HEK293T (cell line): ENCODE measurements around the gene SMR3B.

Experiments used
- CTCF ChIA-PET: fragments of 350-600 bp; formaldehyde crosslinking; extraction: SDS; loops from one replicate; lab custom pipeline; 2021; ENCODE audit warnings: antibody characterized with exemption, inconsistent platforms; lab: Yijun Ruan, JAX
- POLR2A ChIA-PET: fragments of 350-600 bp; formaldehyde crosslinking; extraction: SDS; loops from one replicate; lab custom pipeline; 2020; ENCODE audit warnings: antibody characterized with exemption, inconsistent platforms; lab: Yijun Ruan, JAX
- DNase-seq: peaks from one replicate; pipeline ENCODE4 v3.0.0; 2012; ENCODE audit warnings: mixed read lengths; ENCODE audit errors: extremely low spot score
- BHLHE40 ChIP-seq: fragments of 450-650 bp; IDR thresholded peaks from 2 replicates; pipeline ENCODE4 v1.6.1; 2016; ENCODE audit warnings: mild to moderate bottlenecking, moderate library complexity, borderline replicate concordance
- ELF4 ChIP-seq: fragments of 450-650 bp; IDR thresholded peaks from 2 replicates; pipeline ENCODE4 v1.6.1; 2017; ENCODE audit warnings: antibody characterized with exemption
- FOXA1 ChIP-seq: fragments of 450-650 bp; IDR thresholded peaks from 2 replicates; pipeline ENCODE4 v1.6.1; 2016; ENCODE audit warnings: mild to moderate bottlenecking
- FOXK2 ChIP-seq: fragments of 450-650 bp; IDR thresholded peaks from 2 replicates; pipeline ENCODE4 v1.6.1; 2016; ENCODE audit warnings: mild to moderate bottlenecking
- FOXM1 ChIP-seq: fragments of 450-650 bp; IDR thresholded peaks from 2 replicates; pipeline ENCODE4 v1.6.1; 2017; ENCODE audit warnings: mild to moderate bottlenecking, borderline replicate concordance
- HDGF ChIP-seq: fragments of 450-650 bp; IDR thresholded peaks from 2 replicates; pipeline ENCODE4 v1.6.1; 2017; ENCODE audit warnings: antibody characterized with exemption, borderline replicate concordance
- L3MBTL2 ChIP-seq: fragments of 450-650 bp; conservative IDR thresholded peaks from 2 replicates; pipeline ENCODE4 v1.6.1; 2016; ENCODE audit warnings: mild to moderate bottlenecking
- LEF1 ChIP-seq: fragments of 450-650 bp; IDR thresholded peaks from 2 replicates; pipeline ENCODE4 v1.6.1; 2017; ENCODE audit warnings: mild to moderate bottlenecking, borderline replicate concordance
- NFRKB ChIP-seq: fragments of 450-650 bp; IDR thresholded peaks from 2 replicates; pipeline ENCODE4 v1.6.1; 2016; ENCODE audit warnings: mild to moderate bottlenecking, moderate library complexity
- SP1 ChIP-seq: fragments of 450-650 bp; IDR thresholded peaks from 2 replicates; pipeline ENCODE4 v1.6.1; 2017
- SUZ12 ChIP-seq: fragments of 450-650 bp; IDR thresholded peaks from 2 replicates; pipeline ENCODE4 v1.6.1; 2016; ENCODE audit warnings: mild to moderate bottlenecking
- TARDBP ChIP-seq: fragments of 450-650 bp; IDR thresholded peaks from 2 replicates; pipeline ENCODE4 v1.6.1; 2016
- ZNF384 ChIP-seq: fragments of 450-650 bp; IDR thresholded peaks from 2 replicates; pipeline ENCODE4 v1.6.1; 2016
- TF ChIP-seq, protein P1 (sequence below): fragments of 450-650 bp; IDR thresholded peaks from 2 replicates; pipeline ENCODE4 v1.6.1; 2016

Gene SMR3B

DNA sequence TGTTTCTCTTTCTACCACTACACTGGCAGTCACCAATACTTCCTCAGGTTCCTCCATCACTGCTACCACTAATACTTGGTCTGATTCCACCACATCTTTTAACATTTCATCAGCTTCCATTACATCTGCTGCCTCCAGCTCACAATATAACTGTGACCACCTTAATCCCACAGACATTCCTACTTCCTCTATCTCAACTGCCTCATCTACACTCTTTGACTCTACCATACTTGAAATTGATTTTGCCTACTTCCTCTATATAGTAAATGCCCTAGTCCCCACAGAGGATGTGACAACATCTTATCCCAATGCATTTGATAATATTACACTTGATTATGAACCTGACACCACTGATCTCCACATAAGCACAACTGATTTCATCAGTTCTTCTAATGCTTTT is 43.9 kb downstream of the SMR3B start:
- CTCF ChIA-PET = no interaction called here
- TF ChIP-seq LEF1 (no peak), FOXM1 (no peak)
- DNase-seq = no peak
- POLR2A ChIA-PET = no interaction called here

DNA sequence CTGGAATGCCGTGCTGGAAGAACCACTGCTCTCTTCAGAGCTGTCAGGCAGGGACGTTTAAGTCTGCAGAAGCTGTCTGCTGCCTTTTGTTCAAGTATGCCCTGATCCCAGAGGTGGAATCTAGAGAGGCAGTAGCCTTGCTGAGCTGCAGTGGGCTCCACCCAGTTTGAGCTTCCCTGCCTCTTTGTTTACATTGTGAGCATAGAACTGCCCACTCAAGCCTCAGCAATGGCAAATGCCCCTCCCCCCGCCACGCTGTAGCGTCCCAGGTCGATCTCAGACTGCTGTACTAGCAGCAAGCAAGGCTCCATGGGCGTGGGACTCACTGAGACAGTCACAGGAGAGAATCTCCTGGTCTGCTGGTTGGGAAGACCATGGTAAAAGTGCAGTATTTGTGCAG is 54.3 kb downstream of the SMR3B start:
- TF ChIP-seq SUZ12 = no peak
- TF ChIP-seq ELF4 = no peak
- TF ChIP-seq TARDBP = no peak
- no peak for TF ChIP-seq FOXK2
- TF ChIP-seq ZNF384 = no peak
- TF ChIP-seq, protein P1, sequence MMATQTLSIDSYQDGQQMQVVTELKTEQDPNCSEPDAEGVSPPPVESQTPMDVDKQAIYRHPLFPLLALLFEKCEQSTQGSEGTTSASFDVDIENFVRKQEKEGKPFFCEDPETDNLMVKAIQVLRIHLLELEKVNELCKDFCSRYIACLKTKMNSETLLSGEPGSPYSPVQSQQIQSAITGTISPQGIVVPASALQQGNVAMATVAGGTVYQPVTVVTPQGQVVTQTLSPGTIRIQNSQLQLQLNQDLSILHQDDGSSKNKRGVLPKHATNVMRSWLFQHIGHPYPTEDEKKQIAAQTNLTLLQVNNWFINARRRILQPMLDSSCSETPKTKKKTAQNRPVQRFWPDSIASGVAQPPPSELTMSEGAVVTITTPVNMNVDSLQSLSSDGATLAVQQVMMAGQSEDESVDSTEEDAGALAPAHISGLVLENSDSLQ = no peak
- TF ChIP-seq FOXM1 = no peak
- no peak for TF ChIP-seq HDGF
- no peak for TF ChIP-seq L3MBTL2
- no peak for TF ChIP-seq NFRKB
- no peak for TF ChIP-seq FOXA1
- TF ChIP-seq BHLHE40 = no peak
- no peak for TF ChIP-seq LEF1
- TF ChIP-seq SP1 = no peak
- CTCF ChIA-PET = no interaction called here
- no peak for DNase-seq
- POLR2A ChIA-PET = no interaction called here
